NCI-H524 treated with DMSO at 0.1 percent for 48 hours (cell line): ENCODE measurements around the gene MYH7B.

Experiments
- DNase-seq: peaks from one replicate; lab custom pipeline; 2025; lab: John Stamatoyannopoulos, UW

Gene MYH7B

DNA sequence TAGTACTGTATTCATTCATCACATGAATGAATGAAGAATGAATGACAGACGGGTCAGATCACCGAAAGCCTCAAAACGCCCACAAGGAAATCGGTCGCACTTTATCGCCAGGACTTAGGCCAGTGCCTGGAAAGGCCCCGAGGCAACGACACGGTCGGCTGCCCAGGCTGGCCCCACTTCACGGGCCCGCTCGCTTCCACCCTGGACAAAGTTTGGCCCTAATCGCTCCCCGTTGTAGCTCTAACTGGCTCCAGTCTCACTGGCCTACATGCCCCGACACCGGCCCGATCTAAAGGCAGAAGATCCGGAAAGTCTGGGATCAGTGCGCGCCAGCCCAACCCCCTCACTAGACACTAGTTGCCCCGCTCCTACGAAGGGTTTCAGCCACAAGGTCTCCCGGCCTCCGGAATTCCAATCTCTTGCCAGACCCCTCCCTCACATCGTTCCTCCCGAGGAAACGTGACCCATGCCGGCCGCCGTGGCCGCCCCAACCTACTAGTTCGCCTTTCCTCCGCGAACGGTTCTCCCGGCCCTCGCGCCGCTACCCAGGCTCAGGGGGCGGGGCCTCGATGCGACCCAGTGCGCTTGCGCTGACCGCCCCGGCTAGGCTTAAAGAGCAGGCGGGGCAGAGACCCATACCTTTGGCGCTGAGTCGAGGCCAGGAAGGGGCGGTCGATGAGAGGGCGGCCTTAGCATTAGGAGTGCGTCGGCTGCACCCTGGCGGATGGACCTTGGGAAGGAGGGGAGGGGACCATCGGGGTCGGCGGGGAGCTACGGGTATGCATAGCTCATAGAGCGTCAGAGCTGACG lies at the start of gene MYH7B, which contains the start of gene GSS:
TSS of gene MYH7B (plus strand) at position 638 of the 810 bp plus-strand sequence. CDS start 22,138 bp downstream, outside the sequence.
TSS of gene GSS (minus strand) at position 576 of the 810 bp plus-strand sequence. CDS start 3,954 bp downstream, outside the sequence.
- peak; percentile 88 for DNase-seq

DNA sequence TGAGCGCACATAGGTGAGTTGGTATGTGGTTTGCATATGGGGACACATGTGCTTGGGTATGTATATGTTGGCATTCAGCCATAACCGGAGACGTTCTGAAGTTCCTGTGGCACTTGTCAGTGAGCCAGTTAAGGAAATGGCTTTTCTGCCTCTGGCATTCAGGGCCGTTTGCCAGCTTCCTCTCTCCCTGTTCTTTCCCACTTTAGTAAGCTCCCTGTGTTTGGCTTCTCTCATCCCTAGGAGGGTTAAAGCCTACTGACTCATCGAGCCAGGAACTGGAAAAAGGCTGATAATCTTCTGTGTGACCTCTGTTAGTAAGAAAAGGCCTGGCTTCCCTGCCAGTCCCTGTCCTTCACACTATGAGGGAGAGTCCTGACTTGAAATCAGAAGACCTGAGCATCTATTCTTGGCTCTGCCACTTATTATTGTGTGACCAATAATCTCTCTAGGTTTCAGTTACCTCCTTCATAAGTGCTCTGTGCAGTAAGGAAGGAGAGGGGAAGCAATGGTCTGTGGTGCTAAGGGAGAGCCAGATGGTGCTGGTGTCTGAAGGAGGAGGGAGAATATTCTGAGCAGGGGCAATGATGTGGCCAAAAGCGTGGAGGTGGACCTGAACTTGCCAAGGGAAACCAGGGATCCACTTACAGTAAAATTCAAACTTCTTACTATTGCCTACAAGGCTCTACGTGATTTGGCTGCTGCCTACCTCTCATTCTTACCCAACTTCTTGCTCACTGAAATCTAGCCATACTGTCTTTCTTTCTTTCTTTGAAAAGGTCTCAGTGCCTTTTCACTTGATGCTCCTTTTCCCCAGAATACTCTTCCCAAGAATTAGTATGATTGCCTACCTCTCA lies 47.8 kb upstream of the MYH7B start:
- DNase-seq = peak; percentile 56

DNA sequence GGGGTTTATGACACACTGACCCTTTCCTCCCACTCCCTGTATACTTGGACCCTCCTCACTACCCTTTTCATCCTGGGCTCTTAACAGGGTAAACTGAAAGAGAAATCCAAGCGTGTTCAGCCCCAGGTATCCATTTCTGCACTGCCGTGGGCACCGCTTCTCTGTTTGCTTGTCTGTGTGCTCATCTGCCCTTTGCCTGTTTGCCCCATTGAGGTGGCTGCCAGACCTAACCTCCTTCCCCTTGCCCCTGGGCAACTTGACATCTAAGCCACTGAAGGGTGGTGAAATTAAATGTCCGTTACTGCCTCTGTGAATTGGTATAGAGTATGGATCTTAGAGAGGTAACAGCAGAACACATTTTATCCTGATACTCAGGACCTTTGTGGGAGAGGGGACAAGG lies 40.5 kb upstream of the MYH7B start:
- no peak for DNase-seq

DNA sequence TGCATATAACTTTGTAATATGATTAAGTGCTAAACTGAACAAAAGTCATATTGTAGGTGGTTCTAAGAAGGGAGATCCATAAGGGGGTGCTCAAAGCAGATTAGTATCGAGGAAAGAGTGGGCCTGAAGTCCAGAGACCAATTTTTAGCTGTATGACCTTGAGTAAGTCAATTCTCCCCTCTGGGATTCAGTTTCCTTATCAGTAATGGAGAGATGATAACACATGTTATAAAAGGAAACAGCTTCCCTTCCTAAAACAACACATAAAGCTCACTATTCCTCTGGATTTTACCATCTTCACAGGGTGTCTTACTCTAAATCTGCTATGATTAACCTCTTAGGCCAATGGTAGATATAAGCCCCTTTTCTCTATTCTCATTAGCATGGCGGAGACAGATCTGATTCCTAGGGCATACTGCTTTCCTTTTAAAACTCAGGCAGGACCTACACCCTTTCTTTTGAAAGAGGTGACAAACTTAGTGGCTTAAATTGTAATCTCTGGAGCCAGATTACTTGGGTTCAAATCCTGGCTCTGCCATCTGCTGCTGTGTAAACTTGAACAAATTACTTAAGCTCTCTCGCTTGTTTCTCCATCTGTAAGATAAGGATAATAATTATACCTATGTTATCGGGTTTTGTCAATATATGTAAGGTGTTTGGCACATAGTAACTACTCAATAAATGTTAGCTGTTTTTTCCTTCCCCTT lies 39.8 kb upstream of the MYH7B start:
- no peak for DNase-seq

DNA sequence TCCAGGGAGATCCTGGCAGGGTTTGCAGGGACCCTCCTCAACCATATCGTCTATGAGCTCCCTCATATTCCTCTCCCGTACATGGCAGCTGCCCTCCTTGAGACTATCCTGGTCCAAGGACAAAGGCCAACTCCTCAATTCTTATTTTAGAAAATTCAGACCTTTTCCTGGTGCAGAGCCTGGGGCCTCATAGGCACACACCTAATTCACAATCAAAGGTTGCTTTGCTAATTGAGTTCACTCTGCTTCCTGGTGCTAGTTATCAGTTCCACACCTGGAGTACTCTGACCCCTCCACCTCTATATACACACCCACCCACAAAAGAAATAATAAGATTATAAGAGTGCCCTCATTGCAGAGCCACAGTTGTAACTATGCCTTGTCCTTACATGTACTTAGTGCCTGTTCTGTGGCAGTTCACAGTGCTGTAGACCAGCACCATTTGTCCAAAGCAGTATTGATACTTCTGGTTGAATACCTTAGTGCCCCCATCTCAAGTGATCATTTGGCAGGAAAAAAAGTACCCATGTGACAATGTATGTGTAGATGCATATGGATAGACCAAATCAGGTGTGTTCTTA lies 38.8 kb upstream of the MYH7B start:
- no peak for DNase-seq

DNA sequence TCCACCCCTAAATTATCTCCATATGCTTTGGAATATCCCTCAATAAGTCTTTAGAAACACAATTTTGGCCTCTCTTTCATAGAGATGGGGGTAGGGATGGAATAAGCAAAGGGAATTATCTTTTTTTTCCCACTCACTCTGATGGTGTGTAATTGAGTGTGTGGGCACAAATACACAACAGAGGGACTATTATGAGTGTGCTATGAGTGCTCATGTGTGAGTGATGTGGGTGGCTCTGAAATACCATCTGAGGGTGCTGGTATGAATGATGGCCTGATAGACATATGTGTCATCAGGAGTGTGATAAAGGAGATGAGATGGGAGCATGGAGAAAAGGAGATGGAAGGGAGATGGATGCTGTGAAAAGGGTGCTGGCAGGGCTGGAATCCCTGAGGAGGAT lies 35.6 kb upstream of the MYH7B start:
- DNase-seq = no peak

DNA sequence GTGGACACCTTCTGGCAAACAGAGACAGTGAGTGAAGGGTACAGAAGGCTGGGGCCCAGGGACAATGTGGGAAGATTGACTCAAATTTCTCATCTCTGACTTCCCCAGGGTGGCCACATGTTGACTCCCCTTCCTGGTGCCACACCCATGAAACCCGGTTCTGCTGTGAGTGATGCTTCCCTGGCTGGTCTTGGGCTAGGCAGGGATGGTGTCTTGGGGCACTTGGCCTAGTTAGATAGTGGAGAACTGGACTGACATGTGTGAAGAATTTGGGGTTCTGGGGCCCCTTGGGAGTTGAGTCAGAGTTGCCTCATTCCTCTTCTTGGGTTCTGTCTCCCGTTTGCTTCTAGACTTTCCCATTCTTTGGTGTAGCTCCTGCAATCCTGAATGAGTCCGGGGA lies 34.2 kb upstream of the MYH7B start:
- DNase-seq = no peak

DNA sequence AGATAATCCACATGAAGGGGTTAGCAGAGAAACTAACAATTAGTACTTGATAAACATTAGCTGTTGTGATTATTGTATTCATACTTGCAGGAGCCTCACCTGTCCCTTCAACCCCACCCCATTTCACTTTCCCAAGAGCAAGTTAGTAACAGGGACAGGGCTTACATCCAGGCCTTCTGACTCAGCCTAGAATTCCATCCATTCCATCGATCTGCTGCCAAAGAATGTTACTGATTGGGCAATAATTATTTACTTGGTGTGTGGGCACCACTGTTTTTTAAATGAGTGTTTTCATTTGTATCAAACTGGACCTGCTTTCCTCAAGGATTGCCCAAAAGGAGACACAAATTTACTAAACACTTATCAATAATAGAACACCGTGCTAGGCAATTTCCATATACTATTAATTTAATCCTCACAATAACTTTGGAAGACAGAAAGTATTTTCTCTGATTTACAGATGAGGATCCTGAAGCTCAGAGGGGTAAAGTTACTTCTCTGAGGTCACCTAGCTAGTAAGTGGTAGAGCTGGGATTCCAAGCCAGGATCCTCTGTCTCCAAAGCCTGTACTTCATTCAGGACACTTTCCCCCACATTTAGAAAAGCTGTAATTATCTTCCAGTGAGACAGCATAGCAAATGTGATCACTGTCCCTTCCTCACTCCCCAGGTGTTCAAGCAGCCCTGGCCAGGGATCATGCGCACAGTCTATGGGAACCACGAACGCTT lies 32.9 kb upstream of the MYH7B start:
- DNase-seq = no peak

DNA sequence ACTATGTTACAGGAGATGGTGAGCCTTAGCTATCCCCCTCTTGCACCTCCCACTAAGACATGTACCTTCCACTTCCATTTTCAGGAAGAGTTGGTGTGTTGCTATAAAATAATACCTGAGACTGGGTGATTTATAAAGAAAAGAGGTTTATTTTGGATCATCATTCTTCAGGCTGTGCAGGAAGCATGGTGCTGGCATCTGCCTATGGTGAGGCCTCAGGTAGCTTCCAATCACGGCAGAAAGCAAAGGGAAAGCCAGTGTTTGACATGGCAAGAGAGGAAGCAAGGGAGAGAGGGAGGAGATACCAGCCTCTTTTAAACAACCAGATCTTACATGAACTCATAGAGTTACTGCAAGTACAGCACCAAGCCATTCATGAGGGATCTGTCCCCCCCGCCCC lies 32.3 kb upstream of the MYH7B start:
- DNase-seq = no peak

DNA sequence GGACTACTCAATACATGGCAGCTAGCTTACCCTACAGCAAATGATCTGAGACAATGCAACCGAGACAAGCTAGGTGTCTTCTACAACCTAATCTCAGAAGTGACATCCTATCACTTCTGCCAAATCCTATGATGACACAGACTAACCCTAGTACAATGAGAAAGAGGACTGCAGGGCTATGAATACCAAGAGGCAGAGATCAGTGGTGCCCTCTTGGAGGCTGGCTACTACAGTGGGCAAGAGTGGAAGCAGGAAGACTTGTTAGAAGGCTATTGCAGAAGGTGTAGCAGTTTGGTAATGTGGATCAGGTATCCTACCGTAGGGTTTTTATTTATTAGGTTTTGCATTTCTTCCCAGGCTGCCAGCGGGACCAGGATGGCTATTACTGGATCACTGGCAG lies 30.3 kb upstream of the MYH7B start:
- DNase-seq = no peak

DNA sequence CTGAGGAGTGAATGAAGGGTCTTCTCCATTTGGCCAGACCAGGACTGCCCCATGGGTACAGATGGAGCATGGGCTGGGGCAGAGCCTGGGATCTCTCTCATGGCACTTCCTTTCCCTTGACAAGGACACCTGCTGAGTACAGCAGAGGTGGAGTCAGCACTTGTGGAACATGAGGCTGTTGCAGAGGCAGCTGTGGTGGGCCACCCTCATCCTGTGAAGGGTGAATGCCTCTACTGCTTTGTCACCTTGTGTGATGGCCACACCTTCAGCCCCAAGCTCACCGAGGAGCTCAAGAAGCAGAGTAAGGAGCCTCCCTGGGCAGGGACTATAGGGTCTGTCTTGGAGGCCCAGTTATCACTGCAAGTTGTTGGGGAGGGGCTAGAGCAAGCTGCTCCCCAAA lies 29.7 kb upstream of the MYH7B start:
- DNase-seq = no peak

DNA sequence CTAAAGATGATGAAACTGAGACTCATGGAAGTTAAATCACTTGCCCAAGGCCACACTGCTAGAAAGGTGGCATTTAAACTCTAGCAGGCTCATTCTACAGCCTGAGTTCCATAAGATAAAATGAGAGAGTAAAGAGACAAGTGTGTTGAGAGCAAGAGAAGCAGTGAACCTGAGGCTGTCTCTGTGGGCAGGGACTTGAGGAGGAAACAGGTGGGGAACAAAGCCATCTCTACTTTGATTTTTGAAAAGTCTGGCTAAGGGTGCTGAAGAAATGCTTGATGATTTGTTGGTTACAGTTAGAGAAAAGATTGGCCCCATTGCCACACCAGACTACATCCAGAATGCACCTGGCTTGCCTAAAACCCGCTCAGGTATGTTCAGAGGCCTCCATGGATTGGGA lies 29.1 kb upstream of the MYH7B start:
- DNase-seq = no peak

DNA sequence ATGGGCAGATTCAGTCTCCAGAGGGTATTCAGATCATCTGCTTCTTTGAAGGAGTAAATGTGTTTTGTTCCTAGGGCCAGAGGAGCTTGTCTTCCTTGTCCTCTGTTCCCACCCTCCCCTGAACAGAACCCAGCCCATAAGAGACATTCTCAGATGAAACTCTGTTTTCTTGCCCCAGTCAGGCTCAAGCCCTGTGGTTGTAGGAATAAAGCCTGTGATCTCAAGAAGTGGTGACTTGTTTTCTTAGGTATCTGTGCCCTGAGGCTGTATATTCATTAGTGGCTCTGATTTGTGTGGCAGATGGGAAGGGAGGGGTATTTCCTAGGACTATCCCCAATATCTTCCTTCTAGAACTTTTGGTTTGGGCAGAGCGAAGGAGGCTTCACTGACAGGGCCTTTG lies 27.9 kb upstream of the MYH7B start:
- no peak for DNase-seq

DNA sequence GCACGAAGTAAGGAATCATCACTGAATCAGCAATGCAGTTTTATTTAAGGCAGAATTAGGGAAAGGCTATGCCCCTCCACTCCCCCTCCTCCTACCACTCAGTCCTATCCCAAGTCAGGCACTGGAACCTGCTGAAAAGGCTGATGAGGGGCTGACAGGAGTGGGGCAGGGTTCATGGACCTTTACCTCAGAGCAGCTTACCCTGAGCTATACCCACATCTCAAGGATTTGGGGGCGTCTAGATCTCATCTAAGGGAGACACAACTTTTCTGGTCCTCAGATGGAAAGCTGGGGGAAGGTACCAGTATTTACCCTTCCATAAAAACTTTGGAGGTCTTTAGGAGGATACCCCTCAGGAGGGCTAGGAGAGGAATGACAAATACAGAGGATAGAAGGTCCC lies 27.3 kb upstream of the MYH7B start:
- no peak for DNase-seq

DNA sequence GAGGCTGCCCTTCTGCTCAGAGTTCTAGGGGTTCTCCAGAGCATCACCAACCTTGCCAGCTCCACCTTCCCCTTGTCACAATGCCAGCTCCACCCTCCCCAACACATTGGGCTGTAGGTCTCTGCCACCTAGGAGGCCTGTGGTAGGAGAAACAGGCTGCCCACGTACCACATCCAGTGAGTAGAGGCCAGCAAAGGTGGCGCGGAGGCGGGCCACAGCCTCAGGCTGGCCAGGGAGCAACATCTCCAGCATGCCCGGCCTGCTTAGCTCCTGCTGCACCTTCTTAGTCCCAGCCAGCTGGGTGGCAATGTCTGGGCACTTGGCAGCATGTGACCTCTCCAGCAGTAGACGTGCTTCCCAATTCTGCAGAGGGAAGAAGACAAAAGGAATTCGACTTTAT lies 23.9 kb upstream of the MYH7B start:
- no peak for DNase-seq

DNA sequence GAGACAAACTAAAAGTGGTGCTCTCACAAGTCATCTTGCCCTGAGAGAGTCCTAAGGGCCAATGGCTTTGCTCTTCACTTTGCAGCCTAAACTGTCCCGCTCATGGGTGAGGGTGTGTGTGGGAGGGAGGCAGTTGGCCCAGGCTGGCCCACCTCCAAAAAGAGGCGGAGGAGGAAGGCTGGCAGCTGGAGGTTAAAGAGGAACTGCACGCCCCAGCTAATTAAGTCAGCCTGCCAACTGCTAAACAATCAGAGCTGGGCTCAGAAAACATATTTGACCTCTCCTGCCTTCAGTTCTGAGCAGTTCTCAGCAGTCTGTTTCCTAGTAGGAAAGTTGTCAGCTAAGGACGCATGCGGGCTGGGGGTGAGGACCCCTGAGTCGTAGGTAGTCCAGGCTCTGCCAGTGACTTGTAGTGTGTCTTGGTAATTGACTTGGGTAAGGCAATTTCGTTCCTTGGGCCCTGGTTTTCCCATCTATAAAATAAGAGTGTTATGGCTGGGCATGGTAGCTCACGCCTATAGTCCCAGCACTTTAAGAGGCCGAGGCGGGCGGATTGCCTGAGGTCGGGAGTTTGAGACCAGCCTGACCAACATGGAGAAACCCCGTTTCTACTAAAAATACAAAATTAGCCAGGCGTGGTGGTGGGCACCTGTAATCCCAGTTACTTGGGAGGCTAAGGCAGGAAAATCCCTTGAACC lies 17.1 kb upstream of the MYH7B start:
- DNase-seq = no peak

DNA sequence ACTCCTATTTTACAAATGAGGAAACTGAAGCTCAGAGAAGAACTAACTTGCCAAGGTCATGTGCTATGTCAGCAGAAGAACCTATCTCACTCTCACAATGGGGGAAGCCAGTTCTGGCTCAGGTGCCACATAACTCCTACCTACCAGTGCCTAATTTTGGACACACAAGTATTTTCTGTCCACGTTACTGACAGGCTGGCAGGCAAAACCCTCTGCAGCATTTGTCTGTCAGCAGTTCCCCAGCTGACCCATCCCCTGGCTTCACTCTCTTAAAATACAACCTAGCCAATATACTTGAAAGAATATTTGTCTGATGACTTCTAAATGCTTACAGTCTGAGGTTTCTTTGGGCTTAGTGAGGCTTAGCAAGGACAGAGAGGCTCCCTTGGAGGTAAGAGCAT lies 15.6 kb upstream of the MYH7B start:
- DNase-seq = no peak

DNA sequence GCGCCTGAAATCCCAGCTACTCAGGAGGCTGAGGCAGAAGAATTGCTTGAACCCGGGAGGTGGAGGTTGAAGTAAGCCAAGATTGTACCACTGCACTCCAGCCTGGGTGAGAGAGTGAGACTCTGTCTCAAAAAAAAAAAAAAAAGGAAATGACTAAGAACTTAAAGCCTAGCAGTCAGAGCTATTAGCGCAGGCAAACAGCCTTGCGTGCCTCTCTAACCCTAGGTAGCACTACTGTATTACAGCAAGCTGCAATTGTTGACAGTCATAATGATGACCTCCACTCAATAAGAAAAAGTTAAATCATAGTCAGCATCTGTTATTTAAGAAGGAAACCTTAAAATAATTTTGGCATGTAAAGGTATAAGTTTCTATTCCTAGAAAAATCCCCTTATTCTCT lies 14.4 kb upstream of the MYH7B start:
- no peak for DNase-seq

DNA sequence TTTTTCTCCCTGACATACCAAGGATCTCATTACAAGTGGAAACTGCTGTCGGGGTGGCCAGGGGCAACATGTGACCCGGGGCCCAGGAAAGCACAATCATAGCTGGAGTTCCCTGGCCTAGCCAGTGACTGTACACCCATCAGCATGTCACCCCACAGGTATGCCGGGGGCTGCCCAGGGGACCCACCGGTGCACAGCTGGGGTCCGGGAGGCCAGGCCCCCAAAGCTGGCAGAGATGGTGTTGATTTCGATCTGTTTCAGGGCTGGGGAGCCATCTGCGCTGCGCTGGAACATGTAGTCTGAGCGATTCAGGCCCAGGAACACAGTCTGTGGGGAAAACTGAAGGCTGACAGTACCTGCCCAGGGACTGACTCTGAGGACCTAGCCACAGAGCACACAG lies 13.4 kb upstream of the MYH7B start:
- DNase-seq = no peak

DNA sequence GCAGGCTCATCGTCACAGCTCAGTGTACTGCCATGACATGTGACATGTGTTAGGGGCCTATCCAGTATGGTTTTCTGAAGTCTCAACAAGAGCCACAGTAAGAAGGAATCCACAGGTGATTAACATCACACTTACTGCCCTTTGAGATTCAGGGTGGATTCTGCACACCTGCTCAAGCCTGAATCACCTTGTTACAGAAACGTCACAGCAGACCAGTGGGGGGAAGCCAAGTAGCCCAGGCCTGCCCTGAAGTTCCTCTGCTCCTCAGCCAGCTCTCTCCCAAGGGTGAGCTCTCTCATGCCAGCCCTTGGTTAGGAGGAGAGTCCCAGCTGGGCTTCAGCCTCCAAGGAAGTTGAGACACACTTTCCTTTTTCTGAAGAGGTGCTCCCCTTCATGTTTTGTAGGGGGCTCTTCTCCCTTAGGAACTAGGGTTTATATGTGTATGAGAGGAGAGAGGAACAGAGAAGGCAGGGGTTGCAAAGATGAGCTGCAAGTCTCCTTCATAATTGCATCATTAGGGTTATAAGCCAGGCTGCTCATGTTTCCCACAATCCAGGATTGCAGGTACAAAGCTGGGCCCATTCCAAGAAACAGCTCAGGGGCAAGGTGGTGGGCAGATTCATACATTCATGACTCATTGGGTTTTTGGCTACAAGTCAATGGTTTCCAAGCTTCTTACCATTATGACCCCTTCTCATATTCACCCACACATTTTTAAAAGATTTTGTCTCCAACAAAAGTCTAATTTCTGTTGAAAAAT lies 11.7 kb upstream of the MYH7B start:
- DNase-seq = no peak
